ENCODE data around the gene ZNF836. TPM values are rescaled to one million over a fixed set of nuclear protein-coding genes. Genes with fewer than 3 reads are reported as not detected.

ZNF836 gene
- total and polyA plus RNA-seq, 2 of the 13 experiments (the other 11 are each of a cell fraction or from before 2014, with no cell fraction given), result 1.6 to 5.3 TPM

- 75% methylated on average over 5 of the region's 5 CpGs for WGBS (ENCODE audit: low lambda C conversion rate)
- ATAC-seq, result peak; percentile 49; the same call in 2 of the 3 replicates
- Histone ChIP-seq H4K20me1 (ENCODE audit: insufficient read depth, low read length) (no peaks in the 10 kb centered on the region), H3K4me2 (ENCODE audit: low read depth, low read length) (peak overlapping the region; percentile 77), H3K4me1 (ENCODE audit: insufficient read depth, low read length) (peaks cover 20% of the 10 kb centered on the region), H3K27ac (ENCODE audit: extremely low read length, insufficient read depth, low read length) (no peak overlapping the region), H2AFZ (ENCODE audit: low read length) (no peak overlapping the region), H3K4me3 (replicated peaks in 1 of 3; ENCODE audit: insufficient read depth in 1 of 3, low read depth in 2 of 3, low read length in 3 of 3) (peak overlapping the region; percentile 61 to 88 (median 83); a peak in 5 of 6 replicates), H3K27me3 (ENCODE audit: control insufficient read depth in 1 of 2, insufficient read depth in 2 of 2, low read length in 2 of 2) (no peaks in the 10 kb centered on the region; a peak in 1 of 5 replicates), H3K9ac (ENCODE audit: insufficient read depth, low read depth, low read length) (no peak overlapping the region), H3K36me3 (replicated peaks in 1 of 2; ENCODE audit: control insufficient read depth in 1 of 2, insufficient read depth in 2 of 2, low read length in 2 of 2) (peaks cover 0 to 9% of the 10 kb centered on the region in 2 experiments; a peak in 2 of 5 replicates), H3K79me2 (ENCODE audit: insufficient read depth, low read length) (no peaks in the 10 kb centered on the region), H3K9me3 (ENCODE audit: low read length) (no peaks in the 10 kb centered on the region; the same call in 1 of the 2 replicates)
- intact Hi-C loops (cut with micrococcal nuclease; ENCODE audit: unreplicated experiment) (no loop called here), in situ Hi-C loops (cut with HindIII; ENCODE audit: extremely low pct_ligation_motif_present, low pct_unique_long_range_greater_than_20kb) (no loop called here)
- CTCF ChIA-PET (ENCODE audit: low intra/inter-chr PET ratio, low total read pairs), result no interaction called here
- no peak for DNase-seq (ENCODE audit: low spot score)
- TF ChIP-seq NONO (IDR thresholded peaks at IDR 0.05) (no peak), NONO (CRISPR knock-in tag; conservative IDR thresholded peaks at IDR 0.05) (no peak), ZNF740 (CRISPR knock-in tag; IDR thresholded peaks at IDR 0.05) (no peak), ZNF616 (CRISPR knock-in tag; IDR thresholded peaks at IDR 0.05; ENCODE audit: low read depth) (no peak), JUND (CRISPR knock-in tag; IDR thresholded peaks at IDR 0.05) (no peak), KLF12 (CRISPR knock-in tag; IDR thresholded peaks at IDR 0.05; ENCODE audit: borderline replicate concordance) (no peak)
- BruUV-seq (replicated peaks), result no TSS peak
- POLR2A ChIA-PET, result interaction anchor here (0.6 to 3.1 kb wide), 2 partner anchors 19 kb away, joined by 3 to 26 read pairs; partner anchors contain the start of gene PPP2R1A
- no peak for FAIRE-seq
Observed at GRCh38 chr19:52170304-52170703, 1.1 kb downstream of the ZNF836 start.

GRCh38 chr19:52155596-52156359 is 15.6 kb downstream of the ZNF836 start:
- intact Hi-C loops (cut with micrococcal nuclease; ENCODE audit: unreplicated experiment), result no loop called here
- FAIRE-seq, result no peak
- no peak for ATAC-seq
- TF ChIP-seq STAT6 (CRISPR knock-in tag; IDR thresholded peaks at IDR 0.05; ENCODE audit: borderline replicate concordance) (no peak), ZNF607 (CRISPR knock-in tag; IDR thresholded peaks at IDR 0.05; ENCODE audit: borderline replicate concordance) (no peak), ZNF432 (CRISPR knock-in tag; IDR thresholded peaks at IDR 0.05; ENCODE audit: borderline replicate concordance) (no peak), KLF6 (CRISPR knock-in tag; IDR thresholded peaks at IDR 0.05) (no peak), XBP1 (CRISPR knock-in tag; IDR thresholded peaks at IDR 0.05) (no peak), ZNF547 (CRISPR knock-in tag; IDR thresholded peaks at IDR 0.05) (no peak), HMG20B (CRISPR knock-in tag; conservative IDR thresholded peaks at IDR 0.05) (no peak), ZNF564 (CRISPR knock-in tag; IDR thresholded peaks at IDR 0.05) (no peak), IKZF1 (IDR thresholded peaks at IDR 0.05) (no peak), KDM4B (CRISPR knock-in tag; IDR thresholded peaks at IDR 0.05) (no peak), MIER3 (CRISPR knock-in tag; IDR thresholded peaks at IDR 0.05; ENCODE audit: borderline replicate concordance) (no peak)

More at GRCh38 chr19:52155596-52156359, 15.6 kb downstream of the ZNF836 start:
- Histone ChIP-seq H3K27ac (ENCODE audit: extremely low read length, insufficient read depth, low read length) (no peak overlapping the region), H3K36me3 (replicated peaks in 1 of 2; ENCODE audit: control insufficient read depth in 1 of 2, insufficient read depth in 2 of 2, low read length in 2 of 2) (peaks cover 0 to 18% of the 10 kb centered on the region in 2 experiments; a peak in 1 of 5 replicates), H3K4me2 (ENCODE audit: low read depth, low read length) (no peak overlapping the region), H3K4me1 (ENCODE audit: insufficient read depth, low read length) (no peaks in the 10 kb centered on the region), H3K4me3 (replicated peaks in 1 of 3; ENCODE audit: insufficient read depth in 1 of 3, low read depth in 2 of 3, low read length in 3 of 3) (no peak overlapping the region), H3K9ac (ENCODE audit: insufficient read depth, low read depth, low read length) (no peak overlapping the region), H4K20me1 (ENCODE audit: insufficient read depth, low read length) (no peaks in the 10 kb centered on the region), H3K27me3 (ENCODE audit: control insufficient read depth in 1 of 2, insufficient read depth in 2 of 2, low read length in 2 of 2) (no peaks in the 10 kb centered on the region; a peak in 1 of 5 replicates), H2AFZ (ENCODE audit: low read length) (no peak overlapping the region), H3K9me3 (ENCODE audit: low read length) (peaks cover 91% of the 10 kb centered on the region), H3K79me2 (ENCODE audit: insufficient read depth, low read length) (no peaks in the 10 kb centered on the region)
- ChIA-PET CTCF (ENCODE audit: low intra/inter-chr PET ratio, low total read pairs) (no interaction called here), POLR2A (no interaction called here)
- no peak for DNase-seq (ENCODE audit: low spot score)
- 98% methylated on average over 15 of the region's 15 CpGs for WGBS (ENCODE audit: low lambda C conversion rate)
- no TSS peak for BruUV-seq (replicated peaks)
- in situ Hi-C loops (cut with HindIII; ENCODE audit: extremely low pct_ligation_motif_present, low pct_unique_long_range_greater_than_20kb), result no loop called here

Measured in HepG2 (cell line).